DND-41 (cell line): ENCODE measurements around the gene POGLUT3.

Source experiments
- ATAC-seq: fragments of 200-7000 bp; cut with Tn5 transposase; 3 replicates; pipeline ENCODE4 v1.9.1; 2021; ENCODE audit warnings: low read depth; ENCODE audit not compliant: insufficient read depth
- DNase-seq: peaks from one replicate; pipeline ENCODE4 v3.0.0-alpha.2; 2020
- H2AFZ ChIP-seq: 2 replicates; pipeline ENCODE4 v1.6.0; 2012; ENCODE audit warnings: low read depth, low read length
- H3K27ac ChIP-seq: 2 replicates; pipeline ENCODE4 v1.5.1; 2012; ENCODE audit warnings: low read length, inconsistent platforms
- H3K27me3 ChIP-seq: fragments of 200-600 bp; sonication (generic); 2 replicates; pipeline ENCODE4 v1.6.0; 2012; ENCODE audit warnings: low read length, mild to moderate bottlenecking, inconsistent platforms; ENCODE audit not compliant: insufficient read depth, poor library complexity
- H3K36me3 ChIP-seq: 2 replicates; pipeline ENCODE4 v1.5.1; 2012; ENCODE audit warnings: low read length, inconsistent platforms; ENCODE audit not compliant: insufficient read depth
- H3K4me1 ChIP-seq: 2 replicates; pipeline ENCODE4 v1.5.1; 2012; ENCODE audit warnings: mild to moderate bottlenecking, low read length; ENCODE audit not compliant: insufficient read depth
- H3K4me2 ChIP-seq: 2 replicates; pipeline ENCODE4 v1.6.0; 2012; ENCODE audit warnings: mild to moderate bottlenecking, moderate library complexity, low read length, inconsistent platforms; ENCODE audit not compliant: insufficient read depth
- H3K4me3 ChIP-seq, 2 experiments: fragments of 200-600 bp in 1 of 2; shearing (Covaris generic) in 1 of 2; 2 replicates each; pipeline ENCODE4 v1.5.1; 2012 to 2016; ENCODE audit warnings: inconsistent platforms in 2 of 2, low read length in 2 of 2, mild to moderate bottlenecking in 2 of 2, low read depth in 1 of 2, moderate library complexity in 1 of 2
- H3K79me2 ChIP-seq: 2 replicates; pipeline ENCODE4 v1.6.0; 2012; ENCODE audit warnings: low read length, inconsistent platforms; ENCODE audit not compliant: insufficient read depth
- H3K9ac ChIP-seq: 2 replicates; pipeline ENCODE4 v1.6.0; 2012; ENCODE audit warnings: low read depth, mild to moderate bottlenecking, inconsistent platforms, low read length, moderate library complexity
- H3K9me3 ChIP-seq: 2 replicates; pipeline ENCODE4 v1.5.1; 2012; ENCODE audit warnings: low read length, moderate library complexity, mild to moderate bottlenecking, inconsistent platforms; ENCODE audit not compliant: insufficient read depth, severe bottlenecking
- H4K20me1 ChIP-seq: 2 replicates; pipeline ENCODE4 v1.6.0; 2012; ENCODE audit warnings: low read length; ENCODE audit not compliant: insufficient read depth
- EZH2 ChIP-seq: IDR thresholded peaks from 3 replicates; pipeline ENCODE4 v1.6.1; 2012; ENCODE audit warnings: borderline replicate concordance, low read depth, mild to moderate bottlenecking, moderate library complexity, low read length, inconsistent platforms; ENCODE audit not compliant: severe bottlenecking
- TF ChIP-seq, protein P1 (sequence below): IDR thresholded peaks from 2 replicates; pipeline ENCODE4 v1.5.1; 2012; ENCODE audit warnings: borderline replicate concordance, low read length, moderate library complexity, mild to moderate bottlenecking; ENCODE audit not compliant: poor library complexity, severe bottlenecking; ENCODE audit errors: extremely low read depth

Gene POGLUT3

DNA sequence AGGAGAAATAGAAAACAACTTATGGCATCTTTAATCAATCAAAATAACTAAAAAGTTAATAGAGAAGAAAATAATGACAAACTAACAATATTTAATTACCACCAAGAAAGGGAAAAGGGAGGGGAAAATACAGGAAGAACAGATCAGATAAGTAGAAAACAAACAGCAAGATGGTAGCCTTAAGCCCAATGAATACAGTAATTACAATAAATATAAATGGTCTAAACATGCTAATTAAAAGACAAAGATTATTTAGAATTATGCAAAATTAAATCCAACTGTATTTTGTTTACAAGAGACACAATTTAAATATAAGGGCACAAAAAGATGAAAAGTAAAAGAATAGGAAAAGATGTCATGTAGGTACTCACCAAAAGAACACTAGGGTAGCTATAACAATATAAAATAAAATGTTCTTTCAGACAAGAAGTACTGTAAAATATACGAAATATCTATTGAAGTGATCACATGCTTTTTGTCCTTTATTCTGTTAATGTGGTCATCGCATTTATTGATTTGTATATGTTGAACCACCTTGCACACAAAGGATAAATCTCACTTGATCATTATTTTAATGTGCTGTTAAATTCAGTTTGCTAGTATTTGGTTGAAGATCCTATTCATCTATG, 44.9 kb downstream of the POGLUT3 start:
- no peak overlapping the region for H3K27ac ChIP-seq
- no peaks in the 10 kb centered on the region for H3K27me3 ChIP-seq
- H3K79me2 ChIP-seq, result no peaks in the 10 kb centered on the region
- no peak overlapping the region for H3K4me3 ChIP-seq
- no peak for TF ChIP-seq EZH2
- TF ChIP-seq, protein P1, sequence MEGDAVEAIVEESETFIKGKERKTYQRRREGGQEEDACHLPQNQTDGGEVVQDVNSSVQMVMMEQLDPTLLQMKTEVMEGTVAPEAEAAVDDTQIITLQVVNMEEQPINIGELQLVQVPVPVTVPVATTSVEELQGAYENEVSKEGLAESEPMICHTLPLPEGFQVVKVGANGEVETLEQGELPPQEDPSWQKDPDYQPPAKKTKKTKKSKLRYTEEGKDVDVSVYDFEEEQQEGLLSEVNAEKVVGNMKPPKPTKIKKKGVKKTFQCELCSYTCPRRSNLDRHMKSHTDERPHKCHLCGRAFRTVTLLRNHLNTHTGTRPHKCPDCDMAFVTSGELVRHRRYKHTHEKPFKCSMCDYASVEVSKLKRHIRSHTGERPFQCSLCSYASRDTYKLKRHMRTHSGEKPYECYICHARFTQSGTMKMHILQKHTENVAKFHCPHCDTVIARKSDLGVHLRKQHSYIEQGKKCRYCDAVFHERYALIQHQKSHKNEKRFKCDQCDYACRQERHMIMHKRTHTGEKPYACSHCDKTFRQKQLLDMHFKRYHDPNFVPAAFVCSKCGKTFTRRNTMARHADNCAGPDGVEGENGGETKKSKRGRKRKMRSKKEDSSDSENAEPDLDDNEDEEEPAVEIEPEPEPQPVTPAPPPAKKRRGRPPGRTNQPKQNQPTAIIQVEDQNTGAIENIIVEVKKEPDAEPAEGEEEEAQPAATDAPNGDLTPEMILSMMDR, result no peak
- DNase-seq, result no peak
- no peaks in the 10 kb centered on the region for H4K20me1 ChIP-seq
- no peak overlapping the region for H2AFZ ChIP-seq
- H3K4me1 ChIP-seq, result peaks cover 4% of the 10 kb centered on the region; the same call in 1 of the 2 replicates
- ATAC-seq, result no peak
- no peak overlapping the region for H3K9ac ChIP-seq
- H3K36me3 ChIP-seq, result no peaks in the 10 kb centered on the region
- peaks cover 10% of the 10 kb centered on the region for H3K9me3 ChIP-seq
- no peak overlapping the region for H3K4me2 ChIP-seq
